ENCODE results near the gene TMEM150C.

TMEM150C gene

DNA sequence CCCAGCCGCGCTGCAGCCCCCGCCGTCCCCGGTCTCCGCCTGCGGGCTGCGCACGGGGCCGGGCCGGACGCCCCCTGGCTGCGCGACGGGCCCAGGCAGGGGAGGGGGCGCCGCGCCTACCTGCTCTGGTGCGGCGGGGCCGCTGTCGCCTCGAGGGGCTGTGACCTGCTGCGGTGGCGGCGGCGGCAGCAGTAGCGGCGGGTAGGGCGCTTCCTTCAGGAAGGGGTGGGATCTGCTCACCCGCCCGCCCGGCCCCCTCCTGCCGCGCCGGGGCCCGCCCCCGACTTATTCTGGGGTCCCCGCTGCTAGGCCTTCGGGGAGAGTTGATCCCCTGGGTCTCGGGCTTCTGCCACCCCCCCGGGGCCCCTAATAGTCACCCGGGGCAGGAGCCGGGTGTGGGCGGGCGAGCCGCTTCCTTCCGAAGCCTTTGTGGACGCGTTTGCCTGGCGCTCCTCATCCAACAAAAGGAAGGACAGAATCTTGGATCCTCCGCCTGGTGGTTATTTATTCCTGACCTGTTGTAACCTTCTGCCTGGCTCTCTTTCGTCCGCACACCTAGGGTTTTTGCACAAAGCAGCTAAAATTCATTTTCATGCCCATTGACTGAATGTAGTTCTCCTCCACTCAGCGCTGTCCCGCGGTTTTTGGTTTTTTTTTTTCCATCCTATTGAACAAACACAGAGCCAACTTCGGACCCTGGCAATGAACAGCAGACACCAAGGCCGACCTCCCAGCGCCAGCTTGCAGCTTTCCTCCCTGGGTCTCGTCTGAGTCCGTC, at the start of gene TMEM150C:
TMEM150C (minus strand) TSS at position 203 of the 778 bp plus-strand sequence. CDS start 57,331 bp downstream, outside the sequence.
- DNase-seq: no peak

DNA sequence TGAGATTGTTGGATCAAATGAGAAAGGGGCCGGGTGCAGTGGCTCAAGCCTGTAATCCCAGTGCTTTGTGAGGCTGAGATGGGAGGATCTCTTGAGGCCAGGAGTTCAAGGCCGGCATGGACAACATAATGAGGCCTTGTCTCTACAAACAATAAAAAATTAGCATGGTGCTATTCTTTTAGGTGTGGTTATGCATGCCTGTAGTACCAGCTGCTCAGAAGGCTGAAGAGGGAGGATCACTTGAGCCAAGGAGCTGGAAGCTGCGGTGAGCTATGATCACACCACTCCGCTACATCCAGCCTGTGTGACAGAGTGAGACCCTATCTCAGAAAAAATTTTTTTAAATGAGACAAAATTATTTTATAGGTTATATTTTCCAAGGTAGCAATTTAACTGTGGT, 49.7 kb upstream of the TMEM150C start:
- no peak for DNase-seq

DNA sequence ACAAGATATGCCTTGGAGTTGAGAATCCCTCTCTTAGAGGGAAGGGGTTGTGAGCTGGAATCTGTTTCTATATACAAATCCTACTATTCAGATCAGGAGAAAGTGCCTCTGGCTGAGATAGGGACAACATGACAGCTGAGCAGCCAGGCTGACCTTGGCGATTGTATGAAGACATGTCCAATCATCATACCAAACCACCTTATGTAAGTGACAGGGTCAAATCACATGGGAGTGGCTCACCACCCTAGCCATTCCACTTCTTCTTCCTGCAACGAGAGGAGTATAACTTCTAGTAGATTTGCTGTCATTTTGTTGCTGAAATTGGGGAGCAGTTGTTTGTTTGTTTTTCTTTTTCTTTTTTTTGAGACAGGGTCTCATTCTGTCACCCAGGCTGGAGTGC, 48.3 kb upstream of the TMEM150C start:
- DNase-seq: no peak

DNA sequence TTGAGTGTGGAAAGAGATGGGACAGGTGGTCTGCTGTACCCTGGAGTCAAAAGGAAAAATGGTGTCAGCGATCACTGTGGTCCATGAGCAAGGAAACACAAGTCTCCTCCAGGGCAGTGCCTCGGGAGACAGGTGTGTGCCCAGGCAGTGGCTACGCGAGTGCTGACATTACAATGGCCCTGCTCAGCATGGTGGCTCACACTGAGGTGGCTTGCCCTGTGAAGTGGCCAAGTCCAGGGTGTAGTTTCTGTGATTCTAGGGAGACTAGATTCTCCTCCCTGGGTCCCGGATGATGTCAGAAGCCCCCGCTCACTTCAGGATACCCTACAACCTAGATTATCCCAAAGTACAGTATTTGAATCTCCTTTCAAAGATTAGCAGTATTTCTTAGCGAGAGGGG, 44.8 kb upstream of the TMEM150C start:
- no peak for DNase-seq

DNA sequence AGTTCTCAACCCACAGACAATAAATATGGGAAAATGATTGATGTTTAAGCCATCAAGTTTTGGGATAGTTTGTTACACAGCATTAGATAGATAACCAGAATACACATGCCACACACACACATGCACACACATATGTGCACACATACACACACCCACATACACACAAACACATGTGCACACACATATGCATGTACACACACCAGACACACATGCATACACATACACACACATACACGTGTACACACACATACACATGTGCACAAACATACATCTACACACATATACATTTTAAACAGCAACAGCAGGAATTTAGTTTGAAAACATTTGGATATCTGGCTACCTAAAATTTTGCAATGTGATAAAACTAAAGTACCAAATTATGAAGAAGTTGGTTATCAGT, 42.7 kb upstream of the TMEM150C start:
- DNase-seq: no peak

DNA sequence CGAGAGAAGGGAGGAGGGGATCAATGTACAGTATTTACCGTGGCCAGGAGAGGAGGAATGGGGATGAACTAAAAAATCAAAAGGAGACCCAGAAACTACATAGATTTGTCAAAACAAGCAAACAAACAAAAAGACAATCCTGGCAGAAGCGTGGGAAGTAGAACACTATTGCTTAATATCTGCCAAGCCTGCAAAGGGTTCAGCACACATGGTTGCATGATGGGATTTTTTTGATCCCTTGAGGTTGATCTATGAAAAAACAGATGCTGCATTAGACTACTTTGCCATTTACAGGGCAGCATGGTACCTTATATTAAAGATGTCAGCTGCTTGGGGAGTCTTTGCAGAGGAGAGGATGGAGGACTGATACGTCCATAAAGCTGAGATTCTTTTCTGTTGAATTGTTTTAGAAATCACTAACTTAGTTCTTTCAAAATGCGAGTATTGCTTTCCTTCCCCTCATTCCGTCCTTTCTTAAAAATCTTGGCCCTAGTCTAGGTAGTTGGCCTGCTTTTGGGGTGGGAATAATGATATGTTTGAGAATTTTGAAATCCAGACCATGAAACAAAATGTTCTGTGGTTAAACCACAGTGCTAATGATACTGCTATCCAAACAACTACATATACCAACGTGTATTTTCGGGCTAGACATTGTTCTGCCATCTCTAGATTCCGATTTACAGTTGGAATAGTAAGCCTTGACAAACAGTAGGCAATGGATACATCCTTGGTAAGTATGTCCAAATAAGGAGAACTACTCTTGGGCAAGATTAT, 39.6 kb upstream of the TMEM150C start:
- DNase-seq: no peak

DNA sequence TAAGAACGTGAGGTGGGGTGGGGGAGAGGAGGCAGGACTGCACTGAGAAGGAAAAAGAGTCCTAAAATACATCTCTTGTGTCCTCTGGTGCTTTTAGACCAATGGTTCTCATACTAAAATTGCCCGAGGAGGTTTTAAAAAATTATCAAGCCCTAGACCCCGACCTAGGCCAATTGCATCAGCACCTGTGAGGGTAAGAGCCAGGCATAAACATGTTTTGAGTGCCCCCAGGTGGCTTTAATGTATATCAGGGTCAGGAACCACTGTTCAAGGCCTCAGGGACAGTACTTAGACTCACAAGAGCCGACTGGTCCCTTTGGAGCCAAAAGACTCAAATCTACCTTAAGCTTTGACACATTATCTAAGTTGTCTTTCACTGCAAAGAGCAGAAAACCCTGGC, 37.5 kb upstream of the TMEM150C start:
- no peak for DNase-seq

DNA sequence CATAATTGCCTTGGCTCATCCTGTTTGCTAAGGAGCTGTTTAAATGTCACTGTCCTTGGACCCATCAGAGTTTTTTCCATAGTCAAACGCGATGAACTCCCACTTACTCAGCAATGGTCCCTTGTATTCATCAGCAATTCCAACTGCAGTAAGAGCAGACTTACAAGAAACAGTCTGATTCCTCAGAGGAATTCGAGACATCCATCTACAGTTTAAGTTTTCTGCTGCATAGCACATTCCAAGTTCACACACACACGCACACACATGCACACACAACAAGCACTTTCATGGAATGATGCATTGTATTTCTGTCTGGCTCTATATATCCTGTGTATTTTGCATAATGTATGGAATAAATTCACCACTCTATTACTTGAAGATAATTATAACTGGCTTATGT, 32.7 kb upstream of the TMEM150C start:
- DNase-seq: no peak

DNA sequence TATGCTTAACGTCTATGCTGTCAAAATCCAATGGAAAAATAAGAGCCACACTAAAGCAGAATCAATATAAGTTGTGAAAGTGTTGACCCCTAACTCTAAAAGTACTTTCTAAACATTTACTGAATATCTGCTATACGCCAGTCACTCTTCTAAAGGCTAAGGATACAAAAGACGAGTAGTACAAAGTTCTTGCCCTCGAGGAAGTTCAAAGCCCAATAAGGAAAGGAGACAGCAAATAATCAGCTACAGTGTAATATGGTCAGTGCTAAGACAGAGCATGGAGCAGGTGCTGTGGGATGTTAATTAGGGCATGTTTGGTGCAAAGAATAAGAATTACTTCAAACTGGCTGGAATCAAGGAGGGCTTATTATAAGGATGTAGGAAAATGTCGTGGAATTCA, 31.6 kb upstream of the TMEM150C start:
- no peak for DNase-seq

DNA sequence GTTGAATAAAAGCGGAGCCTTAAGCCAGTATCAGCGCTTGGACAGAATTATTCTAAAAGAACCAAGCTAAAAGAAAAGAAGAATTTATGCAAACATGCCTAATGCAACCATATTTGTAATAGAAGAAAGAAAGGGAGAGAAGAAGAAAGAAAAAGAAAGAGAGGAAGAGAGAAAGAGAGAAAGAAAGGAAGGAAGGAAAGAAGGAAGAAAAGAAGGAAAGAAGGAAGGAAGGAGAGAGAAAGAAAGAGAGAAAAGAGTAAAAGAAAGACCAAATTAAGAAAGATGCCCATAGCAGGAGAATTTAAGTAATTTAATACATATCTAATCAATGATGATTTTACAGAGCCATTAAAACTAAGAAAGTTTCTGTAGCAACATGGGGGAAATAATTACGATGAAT, 30.9 kb upstream of the TMEM150C start:
- DNase-seq: no peak

DNA sequence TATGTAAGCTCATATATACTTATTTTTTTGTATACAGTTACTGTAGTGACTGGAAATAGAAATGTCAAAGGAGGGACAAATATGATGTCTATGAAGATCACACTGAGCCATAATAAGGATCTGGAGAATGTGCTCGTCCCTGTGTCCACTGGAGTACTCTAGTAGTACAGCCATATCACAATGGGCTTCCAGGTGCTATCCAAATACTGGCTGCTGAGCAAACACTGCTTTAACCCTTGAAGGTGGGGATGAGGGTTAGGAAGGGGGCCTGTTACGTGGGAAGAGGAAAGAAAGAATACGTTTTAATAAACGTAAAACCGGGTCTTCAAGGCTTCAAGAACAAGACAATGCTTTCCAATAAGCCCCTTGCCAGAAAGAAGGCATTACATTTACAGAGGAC, 29.8 kb upstream of the TMEM150C start:
- DNase-seq: no peak

DNA sequence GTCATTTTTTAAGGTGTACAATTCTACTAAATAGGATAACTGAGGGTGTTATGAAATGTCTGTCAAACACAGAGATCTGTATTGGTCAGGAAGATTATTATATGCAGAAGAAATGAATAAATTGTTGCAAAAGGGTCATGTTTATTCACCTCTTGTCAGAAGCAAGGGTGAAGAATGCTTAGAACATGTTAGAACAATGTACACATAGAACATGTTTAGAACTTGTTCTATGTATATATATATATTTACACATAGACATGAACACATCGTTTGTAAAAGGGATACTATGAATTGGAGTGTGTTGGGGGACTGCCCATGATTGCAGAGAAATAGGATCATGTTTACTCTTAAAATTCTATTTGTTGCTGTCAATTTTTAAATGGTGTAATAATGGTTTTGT, 28.0 kb upstream of the TMEM150C start:
- DNase-seq: no peak

DNA sequence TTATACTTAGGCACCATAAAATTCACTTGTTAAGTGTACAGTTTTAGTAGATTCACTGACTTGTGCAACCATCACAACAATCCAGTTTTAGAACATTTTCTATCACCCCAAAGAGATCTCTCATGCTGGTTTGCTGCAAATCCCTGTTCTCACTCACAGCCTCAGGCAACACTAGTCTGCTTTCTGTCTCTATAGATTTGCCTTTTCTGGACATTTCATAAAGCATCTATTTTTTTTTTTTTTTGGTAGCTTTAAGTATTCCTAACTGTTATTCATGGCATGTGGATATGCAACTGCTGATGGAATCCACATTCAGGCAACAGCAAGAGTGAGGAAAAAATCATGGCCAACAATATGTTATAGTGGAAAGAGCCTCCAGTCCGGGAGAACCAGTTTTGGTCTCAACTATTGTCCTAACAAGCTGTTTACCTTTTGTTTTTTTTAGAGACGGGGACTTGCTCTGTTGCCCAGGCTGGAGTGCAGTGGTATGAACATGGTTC, 27.0 kb upstream of the TMEM150C start:
- DNase-seq: no peak

DNA sequence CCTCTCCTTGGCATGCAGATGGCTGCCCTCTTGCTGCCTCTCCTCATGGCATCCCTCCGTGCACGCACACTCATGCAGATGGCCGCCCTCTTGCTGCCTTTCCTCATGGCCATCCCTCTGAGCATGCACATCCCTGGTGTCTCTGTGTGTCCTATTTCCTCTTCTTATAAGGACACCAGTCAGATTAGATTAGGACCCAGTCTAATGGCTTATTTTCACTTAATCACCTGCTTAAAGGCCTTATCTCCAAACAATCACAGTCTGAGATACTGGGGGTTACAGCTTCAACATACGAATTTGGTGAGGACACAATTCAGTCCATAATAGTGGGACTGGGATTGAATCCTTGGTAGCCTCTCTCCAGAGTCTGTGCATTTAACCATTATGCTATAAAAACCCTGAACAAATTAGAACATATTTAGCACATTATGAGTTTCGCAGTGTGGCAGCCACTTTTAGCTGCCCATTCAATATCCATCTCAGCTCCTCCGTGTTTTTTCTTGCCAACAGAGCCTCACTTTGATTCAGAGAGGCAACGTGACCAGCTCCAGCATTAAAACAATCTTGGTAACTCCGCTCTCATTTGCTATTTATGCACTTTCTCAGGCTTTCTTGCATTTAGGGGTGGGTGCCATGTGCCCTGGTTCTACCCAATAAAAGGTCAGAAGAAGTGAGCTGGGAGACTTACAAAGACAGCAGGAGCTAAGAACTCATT, 26.2 kb upstream of the TMEM150C start:
- DNase-seq: no peak

DNA sequence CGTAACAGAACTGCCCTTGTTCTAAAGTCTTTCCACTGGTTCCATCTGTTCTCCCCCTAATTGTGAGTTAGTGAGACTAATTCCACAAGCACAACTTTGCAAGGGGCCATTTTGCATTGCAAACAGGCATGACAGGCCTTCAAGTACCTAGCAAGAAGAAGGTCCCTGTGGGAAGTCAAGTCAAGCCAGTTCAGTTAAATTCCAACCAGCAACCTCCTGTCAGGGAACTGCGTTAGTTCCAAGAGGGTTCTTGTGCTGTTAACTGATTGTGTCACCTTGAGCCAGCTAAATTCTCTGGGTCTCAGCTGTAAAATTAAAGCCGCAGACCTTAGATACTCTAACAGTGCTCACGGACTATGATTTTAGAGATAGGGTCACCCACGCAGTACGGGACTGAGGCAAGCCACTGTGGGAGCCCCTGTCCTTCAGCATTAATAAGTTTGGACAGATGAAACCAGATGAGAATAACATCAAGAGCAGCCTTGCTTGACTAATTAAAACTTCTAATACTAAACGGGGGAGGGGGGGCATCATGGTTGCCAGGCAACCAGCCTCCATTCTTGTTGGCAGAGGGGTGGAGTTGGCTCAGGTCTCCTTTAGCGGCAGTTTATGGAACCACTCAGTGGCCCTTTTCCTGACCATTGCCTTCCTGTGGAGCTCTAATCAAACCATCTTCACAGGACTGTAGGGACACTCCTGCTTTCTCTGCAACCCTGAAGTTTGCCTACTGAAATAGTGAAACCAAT, 24.1 kb upstream of the TMEM150C start:
- no peak for DNase-seq

DNA sequence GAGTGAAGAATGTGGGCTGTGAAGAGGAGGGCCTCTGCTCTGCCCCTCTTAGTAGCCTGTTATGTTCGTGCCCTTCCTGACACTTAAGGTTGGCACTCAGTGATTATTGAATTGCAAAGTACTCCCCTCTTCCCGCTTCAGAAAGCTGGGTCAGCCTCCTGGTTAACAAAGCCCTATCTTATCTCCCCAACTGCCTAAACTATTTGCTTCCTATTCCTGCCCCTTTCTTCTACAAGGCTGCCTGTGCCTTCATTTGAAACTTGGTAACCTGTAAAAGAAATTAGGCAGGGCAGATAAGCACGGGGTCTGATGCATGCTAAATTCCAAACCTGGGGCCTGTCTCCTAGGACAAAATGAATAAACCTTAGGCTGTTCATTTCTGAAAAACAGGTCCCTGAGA, 23.1 kb upstream of the TMEM150C start:
- DNase-seq: no peak

DNA sequence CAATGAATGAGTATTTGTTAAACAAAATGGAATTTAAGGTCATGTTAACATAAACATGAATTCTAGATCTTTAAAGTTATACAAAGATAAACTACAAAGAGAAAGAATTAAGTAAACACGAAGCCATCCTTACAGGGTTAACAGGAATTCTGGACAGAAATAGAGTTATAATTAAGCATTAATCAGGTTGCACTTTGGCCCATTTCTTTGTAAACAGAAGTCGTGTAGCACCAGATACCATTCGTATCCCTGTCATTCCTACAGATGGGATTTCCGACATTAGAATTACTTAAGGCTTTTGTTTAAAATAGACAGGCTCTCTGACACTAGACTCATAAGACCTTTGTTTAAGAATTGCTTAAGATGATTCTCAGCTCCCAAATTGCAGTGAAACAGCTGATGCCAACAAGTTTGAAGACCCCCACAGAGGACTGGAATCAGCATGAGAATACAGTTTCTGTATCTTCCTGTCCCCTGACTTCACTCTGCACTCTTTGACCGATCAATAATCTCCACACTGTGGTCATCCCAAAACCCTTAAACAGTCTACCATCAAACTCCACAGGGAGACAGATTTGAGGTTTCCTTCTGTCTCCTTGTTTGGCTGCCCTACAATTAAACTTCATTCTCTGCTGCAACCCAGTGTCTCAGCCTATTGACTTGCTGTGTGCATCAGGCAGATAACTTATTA, 22.3 kb upstream of the TMEM150C start:
- DNase-seq: no peak

DNA sequence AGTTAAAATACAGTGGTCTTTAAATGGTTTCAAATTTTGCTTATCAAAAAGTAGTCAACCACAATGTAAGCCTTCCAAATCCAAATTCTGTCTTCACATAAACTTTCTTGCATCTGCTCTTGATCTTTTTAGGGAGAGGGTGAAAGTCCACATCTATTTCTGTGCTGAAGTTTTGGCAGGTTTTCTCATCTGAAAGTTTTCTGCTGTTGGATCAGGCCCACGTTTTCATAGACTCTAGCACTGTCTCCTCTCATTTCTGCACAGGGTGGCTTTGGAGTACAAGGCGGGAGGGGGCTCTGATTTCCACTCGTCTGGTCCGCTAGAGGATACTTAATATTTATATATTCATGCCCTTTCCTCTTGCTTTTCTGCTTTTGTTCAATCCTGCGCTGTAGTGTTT, 18.1 kb upstream of the TMEM150C start:
- DNase-seq: no peak

DNA sequence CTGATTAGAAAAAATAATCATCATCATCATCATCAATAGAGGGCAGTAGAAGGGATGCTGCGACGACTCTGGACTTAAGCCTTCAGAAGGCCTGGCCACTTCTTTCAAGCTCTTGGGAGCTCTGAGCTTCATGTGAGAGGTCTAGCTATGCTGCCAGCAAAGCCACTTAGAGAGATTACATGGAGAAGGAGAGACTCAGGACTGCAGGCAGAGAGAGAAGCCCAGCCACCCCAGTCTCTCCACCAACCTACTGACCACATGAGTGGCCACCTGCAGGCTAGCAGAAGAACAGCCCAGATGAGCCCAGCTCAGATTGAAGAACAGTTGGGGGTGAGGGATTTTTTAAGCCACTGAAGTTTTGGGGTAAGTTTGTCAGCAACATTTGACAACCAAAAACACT, 17.1 kb upstream of the TMEM150C start:
- no peak for DNase-seq

DNA sequence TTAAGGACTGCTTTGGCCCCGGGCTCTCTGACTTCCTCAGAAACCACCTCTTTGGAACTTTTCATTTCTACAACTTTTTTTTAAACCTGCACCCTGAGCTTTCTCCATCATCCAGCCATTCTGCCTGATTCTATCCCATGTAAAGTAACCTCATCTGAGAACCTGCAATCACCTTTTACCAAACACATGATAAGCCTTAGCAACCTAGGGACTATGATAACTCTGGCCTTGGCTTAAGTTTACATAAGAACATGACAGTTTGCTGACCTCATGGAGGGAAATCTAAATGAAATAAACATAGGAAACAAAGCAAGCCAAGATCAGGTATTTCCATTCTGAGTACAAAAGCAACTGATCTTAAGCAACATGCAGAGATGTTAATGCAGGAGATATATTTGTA, 15.7 kb upstream of the TMEM150C start:
- DNase-seq: no peak

DNA sequence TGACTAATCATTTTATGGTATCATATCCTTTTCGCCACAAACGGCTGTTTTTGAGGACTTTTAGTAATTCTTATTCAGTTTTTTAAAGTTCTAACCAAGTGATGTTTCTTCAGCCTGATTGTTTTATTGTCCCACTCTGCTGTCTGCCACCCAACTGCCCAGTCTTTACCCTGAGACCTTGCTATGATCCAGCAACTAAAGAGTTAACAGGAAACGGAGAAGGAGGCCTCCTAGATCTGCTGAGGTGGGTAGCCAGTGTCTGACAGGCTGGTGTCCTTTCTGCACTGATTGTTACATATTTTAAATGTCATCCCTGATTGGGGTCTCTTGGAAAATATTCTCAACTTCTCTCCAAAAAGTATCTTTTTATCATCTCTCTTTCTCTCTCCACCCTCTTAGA, 7.9 kb upstream of the TMEM150C start:
- DNase-seq: no peak

DNA sequence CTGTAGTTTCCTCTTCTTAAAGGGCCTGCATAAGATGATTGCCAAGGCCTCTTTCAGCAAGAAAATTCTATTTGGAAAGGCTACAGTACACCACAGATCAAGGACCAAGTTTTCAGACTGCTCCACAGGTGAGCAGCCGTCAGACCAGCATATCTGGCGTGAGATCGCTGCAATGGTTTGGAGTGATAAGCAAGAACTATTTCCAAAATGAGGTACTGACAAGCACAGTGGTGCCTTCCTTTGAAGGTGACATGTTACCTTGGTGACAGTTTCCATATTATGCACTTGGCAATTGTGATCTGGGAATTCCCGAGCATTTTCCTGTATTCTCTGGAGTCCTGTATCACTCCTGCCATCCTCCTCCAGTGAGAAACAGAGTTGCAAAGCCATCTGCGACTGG, 7.3 kb upstream of the TMEM150C start:
- DNase-seq: no peak

Data from cerebellar nuclear complex (tissue), 1 donor.